ENCODE data around the gene SPATA25.
A peak's percentile ranks its signal among the peaks of the same experiment; 100 is the strongest.

Gene SPATA25

GRCh38 chr20:45863543-45864470 is 23.6 kb downstream of the SPATA25 start:
- DNase-seq, result no peak

- DNase-seq, result no peak
These were observed 26.0 kb downstream of the SPATA25 start for GRCh38 chr20:45861221-45862075.

- DNase-seq, result no peak
These were observed 26.7 kb downstream of the SPATA25 start for GRCh38 chr20:45860560-45861220.

- DNase-seq, result no peak
These were observed 27.5 kb downstream of the SPATA25 start for GRCh38 chr20:45859916-45860315.

GRCh38 chr20:45857882-45858216 is 29.6 kb downstream of the SPATA25 start:
- DNase-seq, result no peak

GRCh38 chr20:45857114-45857881 is 30.1 kb downstream of the SPATA25 start, which contains the start of the genes ACOT8 and ZSWIM3:
TSS of gene ACOT8 (minus strand) at chr20:45857392. CDS start at chr20:45857315, 77 bp downstream.
TSS of gene ZSWIM3 (plus strand) at chr20:45857614. CDS start at chr20:45857826, 212 bp downstream.
- DNase-seq, result peak; percentile 100

- no peak for DNase-seq
These were observed 33.9 kb downstream of the SPATA25 start for GRCh38 chr20:45853484-45853883.

- DNase-seq, result no peak
These were observed 35.1 kb downstream of the SPATA25 start for GRCh38 chr20:45852326-45852725.

GRCh38 chr20:45851501-45851900 is 35.9 kb downstream of the SPATA25 start:
- DNase-seq, result no peak

GRCh38 chr20:45850926-45851325 is 36.5 kb downstream of the SPATA25 start:
- no peak for DNase-seq

- DNase-seq, result no peak
These were observed 37.2 kb downstream of the SPATA25 start for GRCh38 chr20:45850238-45850637.

GRCh38 chr20:45848969-45849582 is 38.3 kb downstream of the SPATA25 start:
- DNase-seq, result no peak

- DNase-seq, result no peak
These were observed 39.0 kb downstream of the SPATA25 start for GRCh38 chr20:45848421-45848820.

GRCh38 chr20:45845452-45845851 is 42.0 kb downstream of the SPATA25 start:
- DNase-seq, result no peak

- no peak for DNase-seq
These were observed 43.9 kb downstream of the SPATA25 start for GRCh38 chr20:45843506-45843905.

GRCh38 chr20:45842169-45842812 is 45.1 kb downstream of the SPATA25 start:
- peak; percentile 30 to 49 for DNase-seq

GRCh38 chr20:45841407-45842129 is 45.9 kb downstream of the SPATA25 start:
- DNase-seq, result no peak

- DNase-seq, result no peak
These were observed 46.7 kb downstream of the SPATA25 start for GRCh38 chr20:45840700-45841198.

- DNase-seq, result no peak
These were observed 50.6 kb downstream of the SPATA25 start for GRCh38 chr20:45836841-45837240.
